A673 (cell line): Measurements from ENCODE around the gene DHX29.

ENCODE experiments used
- EZH2 ChIP-seq: fragments of 200-600 bp; sonication (generic); IDR thresholded peaks from 2 replicates; pipeline ENCODE4 v1.6.1; 2017; ENCODE audit warnings: borderline replicate concordance, low read depth, mild to moderate bottlenecking, mixed read lengths, antibody characterized with exemption, low read length; ENCODE audit not compliant: poor library complexity, severe bottlenecking
- TF ChIP-seq, protein P1 (sequence below): fragments of 300-800, 200-600 bp; sonication (generic); conservative IDR thresholded peaks from 2 replicates; pipeline ENCODE4 v1.5.1; 2017; ENCODE audit warnings: low read depth, mild to moderate bottlenecking, antibody characterized with exemption, low read length, moderate library complexity, mixed read lengths

GRCh38 chr5:55327281-55327680, 19.8 kb upstream of the DHX29 start:
- TF ChIP-seq, protein P1, sequence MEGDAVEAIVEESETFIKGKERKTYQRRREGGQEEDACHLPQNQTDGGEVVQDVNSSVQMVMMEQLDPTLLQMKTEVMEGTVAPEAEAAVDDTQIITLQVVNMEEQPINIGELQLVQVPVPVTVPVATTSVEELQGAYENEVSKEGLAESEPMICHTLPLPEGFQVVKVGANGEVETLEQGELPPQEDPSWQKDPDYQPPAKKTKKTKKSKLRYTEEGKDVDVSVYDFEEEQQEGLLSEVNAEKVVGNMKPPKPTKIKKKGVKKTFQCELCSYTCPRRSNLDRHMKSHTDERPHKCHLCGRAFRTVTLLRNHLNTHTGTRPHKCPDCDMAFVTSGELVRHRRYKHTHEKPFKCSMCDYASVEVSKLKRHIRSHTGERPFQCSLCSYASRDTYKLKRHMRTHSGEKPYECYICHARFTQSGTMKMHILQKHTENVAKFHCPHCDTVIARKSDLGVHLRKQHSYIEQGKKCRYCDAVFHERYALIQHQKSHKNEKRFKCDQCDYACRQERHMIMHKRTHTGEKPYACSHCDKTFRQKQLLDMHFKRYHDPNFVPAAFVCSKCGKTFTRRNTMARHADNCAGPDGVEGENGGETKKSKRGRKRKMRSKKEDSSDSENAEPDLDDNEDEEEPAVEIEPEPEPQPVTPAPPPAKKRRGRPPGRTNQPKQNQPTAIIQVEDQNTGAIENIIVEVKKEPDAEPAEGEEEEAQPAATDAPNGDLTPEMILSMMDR: no peak
- no peak for TF ChIP-seq EZH2
